Measurements from ENCODE around the gene ZSWIM4.
"Not testable (repeated sequence)": the region's sequence is repeated elsewhere in the genome, so short reads cannot be mapped to it uniquely, and the experiment has no call there.

The ZSWIM4 gene

DNA sequence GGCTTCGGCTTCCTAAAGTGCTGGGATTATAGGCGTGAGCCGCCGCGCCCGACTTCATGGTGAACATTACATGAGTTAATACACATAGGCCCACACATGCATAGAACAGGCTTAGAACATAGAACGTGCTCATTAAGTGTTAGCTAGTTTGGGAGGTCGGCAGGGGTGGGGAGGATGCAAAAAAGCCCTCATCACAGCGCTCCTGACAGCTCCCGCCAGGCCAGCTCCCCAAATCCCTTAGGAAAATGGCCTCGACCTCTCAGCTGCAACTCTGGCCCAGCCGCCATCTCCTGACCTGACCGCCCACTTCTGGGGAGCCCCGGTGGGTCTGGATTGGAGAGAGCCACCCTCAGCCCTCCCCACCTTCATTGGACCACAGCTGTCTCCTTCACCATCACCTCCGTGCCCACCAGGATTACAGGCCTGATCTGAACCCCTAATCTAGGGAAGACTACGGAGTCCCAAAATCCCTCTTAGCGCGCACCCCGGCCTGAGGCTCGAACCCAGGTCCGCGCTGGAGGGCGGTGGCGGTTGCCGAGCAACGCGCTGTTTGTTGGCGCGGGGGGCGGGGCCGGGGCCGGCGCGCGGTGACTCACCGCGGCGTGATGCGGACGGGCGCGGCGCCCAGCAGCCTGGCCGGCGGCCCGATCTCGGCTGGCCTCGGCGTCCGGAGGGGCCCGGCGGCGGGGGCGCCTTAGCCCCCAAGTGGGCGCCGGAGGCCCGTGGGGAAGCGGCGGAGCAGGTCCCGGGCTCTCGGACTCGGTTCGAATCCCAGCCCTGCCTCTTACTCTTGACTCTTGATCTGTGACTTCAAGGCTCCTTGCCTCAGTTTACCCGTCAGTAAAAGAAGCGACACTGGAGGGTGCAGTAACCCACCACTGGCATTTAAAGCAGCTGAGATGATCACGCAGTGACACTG lies 55.0 kb downstream of the ZSWIM4 start:
- peak; percentile 68 for DNase-seq (ENCODE audit: low spot score)

DNA sequence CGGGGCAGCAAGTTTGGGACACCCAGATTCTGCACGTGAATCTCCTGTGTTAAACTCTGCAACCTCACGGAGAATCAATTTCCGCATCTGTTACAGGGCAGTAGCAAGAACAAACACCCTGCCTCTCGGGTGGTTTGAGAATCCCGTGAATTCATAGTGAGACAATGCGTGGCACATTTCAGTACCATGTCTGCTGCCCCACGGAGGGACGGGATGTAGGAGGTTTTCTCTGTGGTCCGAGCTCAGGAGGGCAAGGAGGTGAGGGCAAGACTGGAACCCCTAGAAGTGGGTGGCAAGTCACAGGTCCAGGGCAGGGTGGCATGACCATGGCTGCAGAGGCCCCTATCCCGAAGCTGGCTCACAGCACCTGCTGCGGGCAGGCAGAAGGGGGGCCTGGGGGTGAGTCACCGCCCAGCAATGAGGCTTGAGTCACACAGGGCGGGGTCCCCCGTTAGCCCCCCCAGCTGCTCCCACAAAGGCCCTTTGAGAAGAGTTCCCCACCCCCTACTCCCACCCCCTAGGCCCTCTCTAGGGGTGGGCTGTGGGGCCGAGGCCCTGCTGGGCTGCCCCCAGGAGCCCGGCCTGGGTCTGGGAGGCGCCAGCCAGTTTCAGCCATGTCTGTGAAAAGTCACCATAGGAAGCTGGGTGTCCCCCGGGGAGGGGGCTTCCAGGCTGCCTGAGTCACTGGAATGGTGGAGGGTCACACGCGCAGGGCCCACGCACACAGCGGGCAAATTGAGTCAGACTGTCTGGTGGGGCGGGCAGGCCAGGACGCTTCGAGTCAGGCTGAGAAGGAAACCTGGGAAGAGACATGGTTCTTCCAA lies 55.9 kb downstream of the ZSWIM4 start:
- DNase-seq (ENCODE audit: low spot score): peak; percentile 88

DNA sequence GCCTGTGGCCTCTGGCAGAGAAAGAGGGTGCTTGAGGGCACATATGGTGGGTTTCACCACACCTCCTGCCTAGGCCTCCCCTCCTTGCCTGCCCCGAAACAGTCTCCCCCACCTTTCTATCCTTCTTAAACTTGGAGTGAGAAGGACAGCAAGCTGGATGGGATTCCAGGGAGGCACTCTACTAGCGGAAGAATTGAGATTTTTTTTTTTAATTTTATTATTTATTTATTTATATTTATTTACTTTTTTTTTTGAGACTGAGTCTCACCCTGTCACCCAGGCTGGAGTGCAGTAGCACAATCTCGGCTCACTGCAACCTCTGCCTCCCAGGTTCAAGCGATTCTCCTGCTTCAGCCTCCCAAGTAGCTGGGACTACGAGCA lies 56.5 kb downstream of the ZSWIM4 start:
- DNase-seq (ENCODE audit: low spot score): not testable (repeated sequence)

DNA sequence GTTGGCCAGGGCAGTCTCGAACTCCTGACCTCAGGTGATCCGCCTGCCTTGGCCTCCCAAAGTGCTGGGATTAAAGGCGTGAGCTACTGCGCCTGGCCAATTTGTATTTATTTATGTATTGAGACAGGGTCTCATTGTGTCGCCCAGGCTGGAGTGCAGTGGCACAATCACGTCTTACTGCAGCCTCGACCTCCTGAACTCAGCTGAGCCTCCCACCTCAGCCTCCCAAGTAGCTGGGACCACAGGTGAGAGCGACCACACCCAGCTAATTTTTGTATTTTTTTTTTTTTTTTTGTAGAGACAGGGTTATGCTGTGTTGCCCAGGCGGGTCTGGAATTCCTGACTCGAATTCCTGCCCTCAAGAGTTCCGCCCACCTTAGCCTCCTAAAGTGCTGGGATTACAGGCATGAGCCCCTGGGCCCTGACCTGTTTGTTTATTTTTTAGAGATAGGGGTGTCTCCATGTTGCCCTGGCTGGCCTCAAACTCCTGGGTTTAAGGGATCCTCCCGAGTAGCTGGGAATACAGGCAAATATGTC lies 57.0 kb downstream of the ZSWIM4 start:
- not testable (repeated sequence) for DNase-seq (ENCODE audit: low spot score)

DNA sequence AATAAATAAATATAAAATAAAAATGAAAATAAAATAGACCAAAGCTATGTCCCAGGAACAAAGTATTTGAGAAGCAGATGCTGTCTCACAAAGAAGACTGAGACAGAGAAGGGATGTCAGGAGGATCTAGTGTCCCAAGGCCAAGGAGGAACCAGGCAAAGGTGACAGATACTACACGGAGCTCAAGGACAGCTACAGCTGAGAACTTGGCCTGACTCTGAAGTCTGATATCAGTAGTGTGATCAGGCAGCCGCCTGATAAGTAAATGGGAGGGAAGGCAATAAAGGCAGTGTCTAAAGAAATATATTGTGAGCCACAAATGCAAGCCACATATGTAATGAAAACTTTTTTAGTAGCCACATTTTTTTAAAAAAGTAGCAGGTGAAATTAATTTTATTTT lies 61.3 kb downstream of the ZSWIM4 start:
- DNase-seq (ENCODE audit: low spot score): no peak

DNA sequence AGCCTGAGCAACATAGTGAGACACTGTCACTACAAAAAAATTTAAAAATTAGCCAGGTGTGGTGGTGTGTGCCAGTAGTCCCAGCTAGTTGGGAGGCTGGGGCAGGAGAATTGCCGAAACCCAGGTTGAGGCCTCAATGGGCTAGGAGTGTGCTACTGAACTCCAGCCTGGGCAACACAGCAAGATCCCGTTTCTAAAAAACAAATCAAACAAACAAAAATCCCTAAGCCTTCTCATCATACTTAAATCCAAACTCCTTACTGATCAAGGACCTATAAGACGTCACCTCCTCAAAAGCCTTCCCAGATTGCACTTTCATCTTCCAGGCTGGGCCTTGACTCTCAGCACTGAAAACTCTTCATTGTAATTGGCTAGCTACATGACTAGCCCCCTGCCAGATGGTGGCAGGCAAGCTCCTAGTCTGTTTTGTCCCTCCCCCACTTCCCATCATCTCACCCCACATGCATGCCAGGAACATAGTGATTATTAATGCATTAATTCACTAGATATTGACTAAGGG lies 64.2 kb downstream of the ZSWIM4 start:
- no peak for DNase-seq (ENCODE audit: low spot score)

DNA sequence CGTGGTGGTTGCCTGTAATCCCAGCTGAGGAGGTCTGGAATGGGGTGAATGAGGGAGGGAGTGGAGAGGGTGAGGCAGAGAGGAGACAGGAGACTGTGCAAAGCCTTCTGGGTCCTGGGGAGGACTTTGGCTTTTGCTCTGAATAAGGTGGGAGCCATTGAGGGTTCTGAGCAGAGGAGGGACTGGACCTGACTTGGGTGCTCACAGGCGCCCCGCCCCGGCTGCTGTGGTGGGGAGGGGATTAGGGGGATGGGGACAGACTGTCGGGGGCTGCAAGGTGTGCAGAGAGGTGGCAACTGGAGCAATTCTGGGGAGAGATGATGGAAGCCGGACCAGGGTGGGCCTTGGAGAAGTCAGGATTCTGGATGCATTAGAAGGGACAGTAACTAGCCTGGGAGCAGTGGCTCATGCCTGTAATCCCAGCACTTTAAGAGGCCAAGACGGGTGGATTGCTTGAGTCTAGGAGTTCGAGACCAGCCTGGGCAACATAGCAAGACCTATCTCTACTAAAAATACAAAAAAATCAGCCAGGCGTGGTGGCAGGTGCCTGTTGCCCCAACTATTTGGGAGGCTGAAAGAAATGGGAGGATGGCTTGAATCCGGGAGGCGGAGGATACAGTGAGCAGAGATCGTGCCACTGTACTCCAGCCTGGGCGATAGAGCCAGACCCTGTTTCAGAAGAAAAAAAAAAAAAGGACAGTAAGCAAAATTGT lies 65.6 kb downstream of the ZSWIM4 start:
- no peak for DNase-seq (ENCODE audit: low spot score)

DNA sequence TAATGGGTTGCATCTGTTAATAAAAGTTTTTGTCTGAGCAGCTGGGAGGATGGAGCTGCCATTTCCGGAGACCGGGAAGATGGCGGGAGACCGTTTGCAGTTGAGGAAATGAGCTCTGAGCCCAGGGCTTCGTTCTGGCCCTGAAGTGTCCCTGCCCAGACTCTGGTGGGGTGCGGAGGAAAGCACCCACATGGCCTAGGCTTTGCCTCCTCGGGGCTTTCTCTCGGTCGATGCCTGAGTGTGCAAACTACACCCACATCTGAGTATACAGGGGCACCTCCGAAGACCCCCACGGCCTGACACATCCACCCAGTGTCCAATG lies 66.1 kb downstream of the ZSWIM4 start:
- DNase-seq (ENCODE audit: low spot score): no peak

DNA sequence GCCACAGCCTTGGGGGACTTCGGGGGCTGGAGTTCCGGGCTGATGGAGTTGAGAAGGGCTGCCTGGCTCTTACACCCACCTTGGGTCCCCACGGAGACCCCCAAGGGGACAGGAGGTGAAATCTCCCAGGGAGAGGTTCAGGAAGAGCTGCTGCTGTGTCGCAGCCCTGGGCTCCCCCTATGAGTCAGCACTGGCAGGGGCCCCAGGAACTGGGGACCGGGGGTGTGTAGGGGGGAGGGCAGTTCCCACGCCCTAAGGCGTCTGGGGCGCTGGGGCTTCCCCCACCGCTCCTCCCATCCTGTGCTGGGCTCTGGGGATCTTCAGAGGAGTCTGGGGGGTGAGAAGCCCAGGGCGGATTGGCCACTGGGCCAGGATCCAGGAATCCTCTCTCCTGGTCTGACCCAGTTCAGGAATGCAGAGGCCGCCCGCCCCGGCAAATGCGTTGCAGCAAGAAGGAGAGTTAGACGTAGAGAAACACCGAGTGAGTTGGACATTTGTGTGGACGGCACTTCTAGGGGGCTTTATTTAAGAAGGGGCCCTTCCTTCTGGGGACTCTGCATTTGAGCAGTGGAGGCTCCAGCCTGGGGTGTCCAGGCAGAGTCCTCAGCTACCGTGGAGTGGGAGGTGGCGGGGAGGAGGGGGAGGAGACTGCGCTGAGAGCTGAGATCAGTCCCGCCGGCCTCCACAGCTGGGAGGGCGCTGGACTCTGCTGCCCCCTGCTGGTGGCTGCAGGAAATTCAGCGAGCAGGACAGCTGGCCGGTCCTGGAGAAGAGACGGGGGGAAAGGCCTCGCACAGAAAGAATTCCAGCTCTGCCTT lies 66.7 kb downstream of the ZSWIM4 start:
- peak; percentile 97 for DNase-seq (ENCODE audit: low spot score)

DNA sequence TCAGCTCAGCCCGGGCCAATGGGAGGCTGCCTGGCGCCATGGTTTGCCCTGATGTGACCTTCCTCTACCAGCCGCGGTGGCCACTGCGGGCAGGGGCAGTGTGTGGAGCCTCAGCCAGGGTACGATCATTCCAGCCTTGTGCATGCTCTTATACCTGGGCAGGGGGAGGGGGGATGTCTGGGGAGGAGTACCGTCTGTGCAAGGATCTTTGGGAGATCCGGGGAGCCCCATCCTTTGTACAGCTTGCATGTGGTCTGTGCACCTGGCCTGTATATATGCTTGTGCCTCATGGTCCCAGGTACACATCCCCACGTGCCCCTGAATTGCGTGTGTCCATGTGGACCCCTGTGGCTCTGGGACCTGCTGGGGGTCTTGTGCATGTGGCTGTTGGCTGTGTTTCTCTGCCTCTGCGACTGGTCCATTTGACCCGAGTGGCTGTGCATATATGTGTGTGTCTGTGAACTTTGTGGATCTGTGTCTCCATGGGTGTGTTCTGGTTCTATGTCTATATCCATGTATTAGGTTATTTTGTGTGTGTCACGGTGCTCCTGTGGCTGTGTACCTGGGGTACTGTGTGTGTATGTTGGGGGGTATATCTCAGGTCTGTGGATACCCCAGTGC lies 68.9 kb downstream of the ZSWIM4 start:
- DNase-seq (ENCODE audit: low spot score): no peak

DNA sequence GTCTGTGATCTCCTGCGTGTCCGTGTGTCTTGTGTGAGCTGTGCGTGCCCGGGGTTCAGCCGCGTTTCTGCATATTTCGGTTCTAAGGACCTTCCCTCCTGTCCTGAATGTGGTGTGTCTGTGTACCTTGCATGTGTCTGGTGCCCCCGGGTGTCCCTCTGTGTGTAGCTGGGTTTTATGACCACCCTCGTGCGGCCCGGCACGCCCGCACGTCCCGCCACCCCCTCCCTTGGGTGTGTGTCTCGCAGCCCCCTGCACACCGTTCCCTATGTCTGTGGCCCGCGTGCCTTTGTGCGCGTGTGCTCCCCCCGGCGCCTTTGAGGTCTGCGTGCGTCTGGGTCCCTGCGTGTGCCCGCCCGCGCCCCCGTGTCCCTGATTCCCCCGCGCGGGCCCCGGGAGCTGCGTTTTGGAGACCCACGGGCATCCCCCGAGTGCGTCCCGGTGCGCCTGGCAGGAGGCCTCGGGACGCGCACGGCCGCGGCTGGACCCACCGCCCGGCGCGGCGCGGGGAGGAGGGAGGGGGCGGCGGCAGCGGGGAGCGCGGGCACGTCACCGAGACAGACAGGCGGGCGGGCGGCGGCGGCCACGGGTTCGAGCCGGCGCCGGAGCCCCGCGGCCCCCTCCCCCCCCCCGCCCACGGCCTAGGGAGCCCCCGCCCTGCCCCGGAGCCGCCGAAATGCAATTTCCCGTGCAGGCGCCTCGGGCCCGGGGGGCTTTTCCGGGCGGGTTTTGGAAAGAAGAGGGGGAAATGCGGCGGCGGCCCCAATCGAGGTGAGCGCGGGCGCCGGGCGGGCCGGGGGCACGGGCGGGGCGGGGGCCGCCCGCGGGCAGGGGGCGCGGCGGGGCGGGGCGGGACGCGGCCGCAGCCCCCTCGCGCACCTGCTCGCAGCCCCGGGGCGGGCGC lies 69.7 kb downstream of the ZSWIM4 start:
- no peak for DNase-seq (ENCODE audit: low spot score)

DNA sequence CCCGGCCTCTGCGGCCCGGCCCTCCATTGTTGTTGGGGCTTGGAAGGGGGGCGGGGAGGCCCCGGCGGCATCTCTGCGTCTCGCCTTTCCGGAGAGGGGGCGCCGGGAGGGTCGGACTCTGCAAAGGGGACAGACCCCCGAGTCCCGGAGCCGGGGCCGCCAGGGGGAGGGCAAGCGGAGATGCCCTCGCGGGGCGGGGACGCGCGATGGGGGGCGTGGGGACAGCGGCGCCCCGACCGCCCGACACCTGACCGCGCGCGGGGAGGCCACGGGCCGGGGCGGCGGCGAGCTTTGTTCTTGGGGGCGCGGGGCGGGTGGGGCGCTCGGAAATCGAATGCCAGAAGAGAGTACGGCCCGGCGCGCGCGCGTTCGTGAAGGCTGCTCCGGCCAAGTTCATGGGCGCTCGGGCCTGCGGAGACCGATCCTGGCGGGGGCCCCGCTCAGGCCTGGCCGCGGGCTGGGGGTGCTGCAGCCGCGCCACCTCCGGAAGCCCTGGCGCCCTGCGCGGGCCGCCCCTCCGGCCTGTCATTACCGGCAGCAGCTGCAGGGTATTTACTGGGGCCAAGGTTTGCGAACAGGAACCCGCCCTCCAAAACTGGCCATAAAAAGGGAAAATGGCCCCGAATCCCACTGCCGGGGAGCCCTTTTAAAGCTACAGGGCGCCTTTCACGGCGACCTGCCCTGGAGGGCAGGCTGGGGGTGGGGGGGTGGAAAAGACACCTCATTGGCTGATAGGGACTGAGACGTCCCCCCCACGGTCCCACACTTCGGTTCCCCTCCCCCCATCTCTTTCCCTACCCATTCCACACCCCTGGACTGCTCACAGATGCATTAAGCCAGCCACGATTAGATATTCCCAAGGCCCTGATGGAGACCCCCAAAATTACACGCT lies 70.6 kb downstream of the ZSWIM4 start:
- no peak for DNase-seq (ENCODE audit: low spot score)

DNA sequence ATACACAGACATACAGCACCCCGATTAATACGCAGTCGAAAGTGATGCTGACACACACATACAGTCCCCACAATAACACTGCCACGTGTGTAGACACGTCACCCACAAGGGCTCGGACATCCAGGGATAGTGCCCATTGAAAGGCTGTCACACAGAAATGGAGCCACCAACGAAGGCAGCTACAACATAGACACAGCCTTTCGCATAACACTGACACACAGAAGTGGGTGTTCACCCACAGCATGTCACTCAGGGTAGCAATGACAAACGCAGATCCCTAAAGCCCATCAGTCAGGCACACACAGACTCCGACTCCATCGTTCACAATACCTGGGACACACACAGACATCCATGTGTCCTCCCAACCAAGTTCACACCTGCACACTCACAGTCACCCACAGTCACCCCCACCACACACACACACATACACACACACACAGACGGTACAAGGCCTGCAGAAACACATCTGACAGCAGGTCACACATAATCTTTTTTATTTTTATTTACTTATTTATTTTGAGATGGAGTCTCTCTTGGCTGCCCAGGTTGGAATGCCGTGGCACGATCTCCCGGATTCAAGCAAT lies 71.3 kb downstream of the ZSWIM4 start:
- no peak for DNase-seq (ENCODE audit: low spot score)

DNA sequence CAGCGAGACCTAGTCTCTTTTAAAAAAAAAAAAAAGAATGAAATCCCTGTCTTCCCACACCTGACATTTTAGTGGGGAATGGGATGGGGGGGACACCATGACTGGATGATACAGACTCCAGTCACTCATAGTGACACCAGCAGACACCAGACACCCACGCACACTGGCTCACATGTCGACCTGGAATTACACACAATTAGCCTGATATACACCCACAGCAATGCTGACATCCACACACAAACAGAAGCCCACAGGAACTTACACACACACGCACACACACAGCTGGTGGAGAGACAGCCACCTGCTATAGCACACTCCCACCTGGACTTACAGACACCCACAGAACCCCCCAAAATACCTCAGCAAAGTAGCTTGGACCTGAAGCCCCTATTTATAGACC lies 73.4 kb downstream of the ZSWIM4 start:
- DNase-seq (ENCODE audit: low spot score): no peak

DNA sequence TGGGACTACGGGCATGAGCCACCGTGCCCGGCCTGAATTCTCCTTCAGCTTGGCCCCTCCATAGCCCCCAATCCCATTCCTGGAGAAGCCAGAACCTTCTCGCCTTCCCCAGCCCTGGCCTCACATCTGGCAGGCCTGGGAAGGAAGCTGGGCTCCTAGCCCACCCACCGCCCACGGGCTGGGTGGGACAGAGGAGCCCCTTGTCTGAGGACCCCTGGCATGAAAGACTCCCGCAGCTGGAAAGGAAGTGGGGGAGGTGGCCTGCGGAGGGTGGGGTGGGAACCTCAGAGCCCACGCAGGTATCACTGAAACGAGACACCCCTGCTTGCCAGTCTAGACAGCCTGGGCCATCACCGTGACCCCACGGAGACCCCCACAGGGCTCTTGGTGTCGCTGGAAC lies 74.0 kb downstream of the ZSWIM4 start:
- DNase-seq (ENCODE audit: low spot score): no peak

DNA sequence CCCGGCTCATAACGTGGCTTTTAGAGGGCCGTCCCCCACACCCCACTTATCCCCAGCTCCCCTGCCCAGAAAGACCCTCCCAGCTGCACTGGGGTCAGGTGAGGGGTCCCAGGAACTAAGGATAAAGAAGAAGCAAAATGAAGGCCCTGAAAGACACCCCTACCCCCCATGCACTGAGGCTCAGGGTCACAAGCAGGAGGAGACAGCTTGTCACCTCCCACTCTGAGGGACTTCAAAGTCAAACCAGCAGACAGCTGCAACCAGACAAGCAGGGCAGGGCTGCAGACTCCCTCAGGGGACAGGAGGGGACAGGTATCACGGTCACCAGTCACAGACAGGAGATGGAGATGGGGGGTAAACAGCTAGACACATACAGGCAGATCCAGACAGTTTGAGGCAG lies 75.6 kb downstream of the ZSWIM4 start:
- DNase-seq (ENCODE audit: low spot score): no peak

DNA sequence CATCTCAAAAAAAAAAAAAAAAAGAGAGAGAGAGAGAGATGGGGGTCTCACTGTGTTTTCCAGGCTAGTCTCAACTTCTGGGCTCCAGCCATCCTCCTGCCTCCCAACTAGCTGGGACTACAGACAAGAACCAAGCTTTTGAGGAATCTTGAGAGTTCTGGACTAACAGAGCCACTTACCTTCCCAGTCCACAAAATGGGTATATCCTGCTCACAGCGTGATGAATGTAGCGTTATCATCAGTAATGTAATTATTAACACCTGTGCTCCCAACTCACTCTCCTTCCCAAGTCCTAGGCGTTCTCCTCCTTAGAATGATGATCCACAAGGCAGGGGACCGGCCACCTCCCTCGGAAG lies 77.1 kb downstream of the ZSWIM4 start:
- no peak for DNase-seq (ENCODE audit: low spot score)

DNA sequence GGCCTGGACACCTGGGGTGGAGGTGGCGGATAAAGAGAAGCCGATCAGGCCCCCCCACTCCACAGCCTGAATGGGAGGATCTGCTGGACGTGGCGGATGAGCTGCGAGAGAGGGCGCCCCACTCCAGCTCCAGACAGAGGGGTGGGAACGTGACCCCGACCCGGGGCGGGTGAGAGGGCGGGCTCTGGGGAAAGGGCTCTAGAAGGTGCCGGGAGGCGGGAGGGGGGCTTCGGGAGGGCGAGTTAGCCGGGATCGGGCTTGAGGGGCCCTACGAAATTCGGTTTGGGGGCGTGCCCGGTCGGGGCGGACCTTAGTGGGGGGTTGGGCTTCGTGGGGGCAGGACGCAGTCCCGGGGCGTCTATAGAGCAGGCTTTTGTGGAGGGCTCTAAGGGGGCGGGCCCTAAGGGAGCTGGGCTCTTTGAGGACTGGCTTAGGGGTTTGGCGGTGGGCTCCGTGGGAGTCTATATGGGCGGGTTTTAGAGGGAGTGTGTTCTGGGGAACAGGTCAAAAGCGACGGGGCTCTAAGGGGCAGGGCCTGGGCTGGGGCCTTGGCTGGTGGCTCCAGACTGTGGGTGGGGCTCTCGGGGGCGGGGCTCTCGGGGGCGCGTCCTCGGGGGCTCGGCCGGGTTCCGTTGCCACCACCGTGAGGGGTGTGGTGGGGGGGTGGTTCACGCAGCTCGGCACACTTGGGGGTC lies 77.6 kb downstream of the ZSWIM4 start:
- DNase-seq (ENCODE audit: low spot score): peak; percentile 55
